ENCODE results near the gene NEK11. TPM values are rescaled to one million over a fixed set of nuclear protein-coding genes. Genes with fewer than 3 reads are reported as not detected.
"Not testable (repeated sequence)": the region's sequence is repeated elsewhere in the genome, so short reads cannot be mapped to it uniquely, and the experiment has no call there.

The NEK11 gene
- total RNA-seq, 1 donor from 2014 or later, result 3.8 TPM

DNA sequence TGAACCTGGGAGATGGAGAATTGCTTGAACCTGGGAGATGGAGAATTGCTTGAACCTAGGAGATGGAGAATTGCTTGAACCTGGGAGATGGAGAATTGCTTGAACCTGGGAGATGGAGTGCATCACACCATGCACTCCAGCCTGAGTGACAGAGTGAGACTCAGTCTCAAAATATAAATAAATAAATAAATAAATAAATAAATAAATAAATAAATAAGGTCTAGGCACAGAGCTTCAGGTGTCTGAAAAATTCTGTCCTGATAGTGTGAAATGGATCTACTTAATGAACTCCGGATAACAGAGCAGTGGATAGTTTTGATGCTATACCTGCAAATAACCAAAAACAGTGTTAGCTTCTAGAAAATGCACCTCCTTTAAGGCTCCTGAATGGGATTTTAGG is 330.6 kb downstream of the NEK11 start:
- Histone ChIP-seq H3K27ac (no peak overlapping the region), H3K4me1 (peaks cover 3% of the 10 kb centered on the region), H3K9me3 (no peaks in the 10 kb centered on the region), H3K4me3 (no peak overlapping the region), H3K27me3 (no peaks in the 10 kb centered on the region), H3K36me3 (no peaks in the 10 kb centered on the region)
- DNase-seq (no peak), ATAC-seq (no peak)
- intact Hi-C loops (cut with DNase I), result no loop called here
- TF ChIP-seq, protein P1, sequence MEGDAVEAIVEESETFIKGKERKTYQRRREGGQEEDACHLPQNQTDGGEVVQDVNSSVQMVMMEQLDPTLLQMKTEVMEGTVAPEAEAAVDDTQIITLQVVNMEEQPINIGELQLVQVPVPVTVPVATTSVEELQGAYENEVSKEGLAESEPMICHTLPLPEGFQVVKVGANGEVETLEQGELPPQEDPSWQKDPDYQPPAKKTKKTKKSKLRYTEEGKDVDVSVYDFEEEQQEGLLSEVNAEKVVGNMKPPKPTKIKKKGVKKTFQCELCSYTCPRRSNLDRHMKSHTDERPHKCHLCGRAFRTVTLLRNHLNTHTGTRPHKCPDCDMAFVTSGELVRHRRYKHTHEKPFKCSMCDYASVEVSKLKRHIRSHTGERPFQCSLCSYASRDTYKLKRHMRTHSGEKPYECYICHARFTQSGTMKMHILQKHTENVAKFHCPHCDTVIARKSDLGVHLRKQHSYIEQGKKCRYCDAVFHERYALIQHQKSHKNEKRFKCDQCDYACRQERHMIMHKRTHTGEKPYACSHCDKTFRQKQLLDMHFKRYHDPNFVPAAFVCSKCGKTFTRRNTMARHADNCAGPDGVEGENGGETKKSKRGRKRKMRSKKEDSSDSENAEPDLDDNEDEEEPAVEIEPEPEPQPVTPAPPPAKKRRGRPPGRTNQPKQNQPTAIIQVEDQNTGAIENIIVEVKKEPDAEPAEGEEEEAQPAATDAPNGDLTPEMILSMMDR (IDR thresholded peaks at IDR 0.05), result no peak

DNA sequence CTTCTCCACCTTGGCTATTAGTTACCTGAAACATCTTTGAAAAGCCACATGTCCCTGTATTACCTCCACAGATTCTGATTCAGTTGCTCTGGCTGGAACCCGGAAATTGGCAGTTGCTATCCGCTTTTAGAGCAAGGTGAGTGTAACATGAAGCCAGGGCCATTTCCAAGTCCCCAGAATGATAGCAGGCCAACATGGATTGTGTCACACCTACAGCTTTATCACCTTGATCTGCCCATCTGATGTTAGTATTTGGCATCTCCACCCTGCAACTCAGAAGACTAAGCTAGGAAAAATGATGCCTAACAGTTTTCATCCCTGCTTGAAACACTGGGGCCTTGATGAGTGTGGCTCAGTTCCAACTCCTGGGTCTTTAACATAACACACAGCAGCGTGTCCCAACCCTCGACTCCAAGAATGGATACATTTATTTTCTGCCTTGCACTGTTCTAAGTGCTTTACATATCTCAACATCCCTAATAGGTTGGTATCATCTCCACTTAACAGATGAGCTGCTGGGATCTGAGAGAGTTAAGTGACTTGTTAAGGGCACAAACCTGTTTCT is 333.6 kb downstream of the NEK11 start:
- intact Hi-C loops (cut with DNase I), result no loop called here
- Histone ChIP-seq H3K36me3 (no peaks in the 10 kb centered on the region), H3K27ac (no peak overlapping the region), H3K4me1 (peaks cover 11% of the 10 kb centered on the region), H3K27me3 (no peaks in the 10 kb centered on the region), H3K9me3 (no peaks in the 10 kb centered on the region), H3K4me3 (no peak overlapping the region)
- no peak for DNase-seq
- TF ChIP-seq, protein P1 (IDR thresholded peaks at IDR 0.05), result no peak
- no peak for ATAC-seq

DNA sequence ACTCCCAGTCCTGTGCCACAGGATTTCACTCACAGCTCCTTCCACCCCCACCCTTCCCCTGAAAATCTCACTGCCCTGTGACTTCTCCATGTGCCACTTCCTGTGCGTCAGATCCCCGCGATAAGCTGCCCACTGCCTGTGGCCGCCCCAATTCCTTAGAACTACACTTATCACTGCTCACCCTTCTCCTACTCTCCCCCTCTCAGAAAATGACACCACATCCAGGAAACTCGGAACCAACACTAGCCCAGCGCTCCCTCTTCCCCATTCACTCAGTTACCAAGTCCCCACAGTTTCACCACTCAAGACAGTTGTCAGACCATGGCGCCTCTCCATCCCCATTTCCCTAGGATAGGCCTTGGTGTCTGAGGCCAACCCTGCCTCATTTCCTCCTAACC is 334.4 kb downstream of the NEK11 start:
- Histone ChIP-seq H3K27ac (peak overlapping the region; percentile 91), H3K4me1 (peaks cover 11% of the 10 kb centered on the region), H3K4me3 (peak overlapping the region; percentile 61)
- H3K36me3 ChIP-seq; H3K27me3 ChIP-seq; H3K9me3 ChIP-seq; intact Hi-C loops (cut with DNase I): not testable (repeated sequence)
- peak; percentile 36 for ATAC-seq
- peak; percentile 72 for DNase-seq

DNA sequence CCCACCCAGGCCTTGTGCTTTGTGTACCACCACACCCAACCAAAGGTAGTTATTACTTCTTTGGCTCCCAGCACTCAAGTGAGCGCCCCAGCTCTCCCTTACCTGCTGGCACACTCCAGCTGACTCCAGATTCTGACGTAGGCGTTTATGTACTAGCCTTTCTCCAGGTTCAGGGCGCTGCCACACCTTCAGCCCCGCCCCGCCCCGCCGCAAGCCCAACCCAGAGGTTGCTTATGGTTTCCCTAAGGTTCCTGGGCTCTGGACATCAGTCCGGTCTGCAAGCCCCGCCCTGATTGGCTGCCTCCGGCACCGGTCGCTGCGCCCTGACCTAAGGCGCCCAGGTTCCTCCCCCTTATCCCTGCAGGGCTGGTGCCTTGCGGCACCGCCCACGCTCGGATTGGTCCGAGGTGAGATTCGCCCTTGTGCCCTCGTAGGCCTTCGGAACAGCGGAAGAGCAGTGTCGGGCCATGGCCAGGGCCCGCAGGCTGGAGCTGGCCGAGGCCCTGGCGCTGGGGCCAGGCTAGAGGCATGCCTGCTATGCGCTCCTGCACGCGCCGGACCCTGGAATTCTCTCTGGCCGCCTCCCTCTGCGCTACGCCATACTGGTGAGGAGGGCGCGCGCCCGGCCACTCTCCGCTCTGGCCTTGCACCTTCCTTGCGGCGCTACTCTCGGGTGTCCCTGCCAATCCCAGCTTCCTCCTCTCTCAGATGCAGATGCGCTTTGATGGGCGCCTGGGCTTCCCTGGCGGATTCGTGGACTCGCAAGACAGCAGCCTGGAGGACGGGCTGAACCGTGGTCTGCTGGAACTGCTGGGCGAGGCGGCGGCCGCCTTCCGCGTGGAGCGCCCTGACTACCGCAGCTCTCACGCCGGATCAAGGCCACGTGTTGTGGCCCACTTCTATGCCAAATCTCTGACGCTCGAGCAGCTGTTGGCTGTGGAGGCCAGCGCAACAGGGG is 335.1 kb downstream of the NEK11 start:
- Histone ChIP-seq H3K27me3 (no peaks in the 10 kb centered on the region), H3K4me1 (peaks cover 11% of the 10 kb centered on the region), H3K9me3 (no peaks in the 10 kb centered on the region), H3K27ac (peak overlapping the region; percentile 91), H3K36me3 (no peaks in the 10 kb centered on the region), H3K4me3 (peak overlapping the region; percentile 61)
- ATAC-seq, result peak; percentile 97
- peak; percentile 99 for DNase-seq
- TF ChIP-seq, protein P1 (IDR thresholded peaks at IDR 0.05), result no peak
- intact Hi-C loops (cut with DNase I), result no loop called here

DNA sequence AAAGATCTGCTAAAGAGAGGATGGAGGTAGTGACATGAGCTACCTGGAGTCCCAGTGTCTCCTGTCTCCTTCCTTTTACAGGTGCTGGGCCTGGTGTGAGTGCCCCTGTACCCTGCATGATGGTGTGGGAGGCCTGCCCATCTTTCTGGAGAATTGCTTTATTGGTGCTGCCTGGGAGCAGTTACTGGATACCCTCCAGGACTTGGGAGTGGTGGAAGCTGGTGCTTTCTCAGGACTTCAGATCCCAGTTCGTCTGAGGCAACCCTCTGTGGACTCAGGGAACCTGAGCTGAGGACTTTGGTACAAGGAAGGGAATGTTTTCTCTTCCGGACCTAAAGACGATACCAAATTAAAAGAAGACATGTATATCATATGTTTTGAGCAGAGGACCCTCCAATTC is 336.6 kb downstream of the NEK11 start:
- Histone ChIP-seq H3K36me3 (no peaks in the 10 kb centered on the region), H3K27ac (no peak overlapping the region), H3K9me3 (no peaks in the 10 kb centered on the region), H3K4me1 (peaks cover 11% of the 10 kb centered on the region), H3K27me3 (no peaks in the 10 kb centered on the region), H3K4me3 (no peak overlapping the region)
- TF ChIP-seq, protein P1 (IDR thresholded peaks at IDR 0.05), result no peak
- DNase-seq, result no peak
- ATAC-seq, result no peak
- intact Hi-C loops (cut with DNase I), result no loop called here

Measured in upper lobe of right lung (tissue), 1 donor.